Effector memory CD4-positive, alpha-beta T cell (primary cell): ENCODE results near the gene CDC42EP3.

Experiments
- DNase-seq, 3 donors: peaks; one replicate each; pipeline ENCODE4 v3.0.0-alpha.2; 2020
- H3K27ac ChIP-seq: 2 replicates; pipeline ENCODE4 v1.7.0; 2013; ENCODE audit warnings: mild to moderate bottlenecking, low read length, moderate library complexity; ENCODE audit not compliant: insufficient read depth, poor library complexity, severe bottlenecking
- H3K27me3 ChIP-seq: replicated peaks from 2 replicates; pipeline ENCODE4 v1.7.0; 2013; ENCODE audit warnings: mild to moderate bottlenecking, low read length; ENCODE audit not compliant: insufficient read depth, control insufficient read depth, poor library complexity, severe bottlenecking
- H3K36me3 ChIP-seq: 2 replicates; pipeline ENCODE4 v1.7.0; 2013; ENCODE audit warnings: mild to moderate bottlenecking, low read length, moderate library complexity; ENCODE audit not compliant: control insufficient read depth, insufficient read depth
- H3K4me1 ChIP-seq: 2 replicates; pipeline ENCODE4 v1.7.0; 2013; ENCODE audit warnings: low read length, mild to moderate bottlenecking; ENCODE audit not compliant: control insufficient read depth, insufficient read depth, poor library complexity, severe bottlenecking
- H3K4me3 ChIP-seq: 2 replicates; pipeline ENCODE4 v1.7.0; 2013; ENCODE audit warnings: low read length, low read depth, mild to moderate bottlenecking; ENCODE audit not compliant: insufficient read depth, poor library complexity, severe bottlenecking
- H3K9me3 ChIP-seq: 2 replicates; pipeline ENCODE4 v1.7.0; 2013; ENCODE audit warnings: mild to moderate bottlenecking, low read length, moderate library complexity; ENCODE audit not compliant: control insufficient read depth

CDC42EP3 gene

GRCh38 chr2:37657471-37657870 lies 14.0 kb downstream of the CDC42EP3 start:
- Histone ChIP-seq H3K27ac (peak overlapping the region; percentile 28), H3K4me3 (no peak overlapping the region), H3K27me3 (no peaks in the 10 kb centered on the region), H3K9me3 (no peaks in the 10 kb centered on the region), H3K4me1 (peaks cover 59% of the 10 kb centered on the region), H3K36me3 (no peaks in the 10 kb centered on the region)
- no peak for DNase-seq

DNA sequence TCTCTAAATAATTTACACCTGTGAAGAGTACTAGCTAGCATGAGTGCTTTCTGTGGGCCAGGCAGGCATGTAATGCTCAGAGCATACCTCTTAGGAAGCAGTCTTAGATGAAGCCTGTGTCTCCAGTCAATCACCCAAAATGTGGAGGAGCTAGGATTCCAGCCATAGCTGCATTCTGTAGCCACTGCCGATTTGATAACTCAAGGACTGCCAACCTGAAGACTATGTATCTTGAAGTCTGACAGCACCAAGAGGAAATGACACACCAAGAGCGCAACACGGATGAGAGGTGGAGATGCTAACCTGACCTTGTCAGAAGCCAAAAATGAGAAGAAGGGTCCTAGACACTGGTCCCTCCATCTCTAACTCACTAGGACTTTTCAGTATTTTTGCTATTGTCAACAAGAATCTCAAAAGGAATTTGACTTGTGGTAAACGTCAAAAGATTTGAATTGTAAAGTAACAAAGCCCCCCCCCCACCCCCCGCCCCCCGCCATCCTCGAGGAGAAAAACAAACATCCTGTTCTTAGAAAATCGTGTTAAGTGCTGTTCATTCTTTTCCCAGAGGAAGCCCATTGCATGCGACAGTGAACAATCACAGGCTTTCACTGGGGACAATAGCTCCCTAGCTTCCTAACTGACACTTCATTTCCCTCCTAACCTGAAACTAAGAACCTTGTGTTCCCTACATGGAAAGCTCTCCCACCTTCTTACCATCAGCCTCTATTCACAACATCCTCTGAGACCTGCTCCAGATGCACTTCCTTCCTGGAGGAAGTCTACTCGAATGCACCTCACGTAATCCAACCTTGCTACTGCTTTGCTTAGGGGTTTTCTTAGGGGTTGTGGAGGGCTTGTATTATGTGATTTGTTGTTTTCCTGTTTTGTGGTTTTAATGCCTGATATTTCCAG lies 14.7 kb downstream of the CDC42EP3 start:
- H3K27ac ChIP-seq, result peak overlapping the region; percentile 64
- H3K4me1 ChIP-seq, result peaks cover 58% of the 10 kb centered on the region

DNA sequence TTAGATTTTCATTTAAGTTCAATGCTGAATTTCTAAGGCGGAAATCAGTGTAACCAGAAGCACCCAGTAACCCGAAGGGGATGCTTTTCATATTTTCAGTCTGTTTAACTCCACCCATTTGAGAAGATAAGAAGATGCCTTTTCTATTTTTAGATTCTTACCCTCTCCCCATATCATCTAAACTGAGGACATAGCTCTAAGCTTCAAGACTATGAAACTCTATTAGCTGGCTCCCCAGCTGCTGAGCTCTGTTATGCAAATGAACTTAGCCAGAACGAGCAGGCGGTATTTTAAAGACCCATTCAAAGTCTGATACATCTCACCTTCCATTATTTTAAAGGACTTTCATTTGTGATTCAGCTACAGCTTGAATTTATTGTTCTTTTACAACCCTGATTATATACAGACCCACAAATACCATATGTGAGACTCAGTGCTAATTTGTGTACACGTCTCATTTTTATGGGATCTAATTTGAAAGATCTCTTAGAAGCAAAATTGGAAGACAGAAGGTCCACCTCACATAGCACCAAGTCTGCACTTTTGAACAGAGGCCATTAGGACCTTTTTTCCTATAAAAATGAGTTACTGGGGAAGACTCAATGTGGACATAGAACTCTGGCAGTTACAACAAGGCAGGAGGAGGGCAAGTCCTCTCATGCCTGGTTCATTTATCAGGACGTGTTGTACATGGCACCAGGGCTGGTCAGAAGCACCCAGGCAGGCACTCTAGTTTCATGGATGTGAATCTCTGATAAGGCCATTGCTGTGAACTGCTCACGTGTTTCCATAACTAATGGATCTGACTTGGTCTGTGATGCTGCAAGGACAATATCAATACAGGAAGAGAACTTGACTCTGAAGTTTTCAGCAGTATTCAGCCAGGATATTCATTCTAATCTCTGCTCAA lies 16.3 kb downstream of the CDC42EP3 start:
- DNase-seq, result no peak
- Histone ChIP-seq H3K9me3 (no peaks in the 10 kb centered on the region), H3K4me3 (peak overlapping the region; percentile 5), H3K27ac (peak overlapping the region; percentile 64), H3K27me3 (no peaks in the 10 kb centered on the region), H3K4me1 (peaks cover 54% of the 10 kb centered on the region), H3K36me3 (no peaks in the 10 kb centered on the region)

More for the DNA sequence above, 14.7 kb downstream of the CDC42EP3 start:
- no peak for DNase-seq
- no peaks in the 10 kb centered on the region for H3K9me3 ChIP-seq
- H3K27me3 ChIP-seq, result no peaks in the 10 kb centered on the region
- H3K36me3 ChIP-seq, result no peaks in the 10 kb centered on the region
- no peak overlapping the region for H3K4me3 ChIP-seq

GRCh38 chr2:37654419-37654818 lies 17.0 kb downstream of the CDC42EP3 start:
- DNase-seq, result no peak
- Histone ChIP-seq H3K4me3 (no peak overlapping the region), H3K4me1 (peaks cover 60% of the 10 kb centered on the region), H3K27me3 (no peaks in the 10 kb centered on the region), H3K27ac (peak overlapping the region; percentile 64), H3K36me3 (no peaks in the 10 kb centered on the region), H3K9me3 (no peaks in the 10 kb centered on the region)

GRCh38 chr2:37653805-37654378 lies 17.6 kb downstream of the CDC42EP3 start:
- Histone ChIP-seq H3K27me3 (no peaks in the 10 kb centered on the region), H3K9me3 (no peaks in the 10 kb centered on the region), H3K4me3 (no peak overlapping the region), H3K4me1 (peaks cover 61% of the 10 kb centered on the region), H3K36me3 (no peaks in the 10 kb centered on the region), H3K27ac (peak overlapping the region; percentile 64)
- DNase-seq, result peak in 2 of 3 donors; percentile 22 to 24

DNA sequence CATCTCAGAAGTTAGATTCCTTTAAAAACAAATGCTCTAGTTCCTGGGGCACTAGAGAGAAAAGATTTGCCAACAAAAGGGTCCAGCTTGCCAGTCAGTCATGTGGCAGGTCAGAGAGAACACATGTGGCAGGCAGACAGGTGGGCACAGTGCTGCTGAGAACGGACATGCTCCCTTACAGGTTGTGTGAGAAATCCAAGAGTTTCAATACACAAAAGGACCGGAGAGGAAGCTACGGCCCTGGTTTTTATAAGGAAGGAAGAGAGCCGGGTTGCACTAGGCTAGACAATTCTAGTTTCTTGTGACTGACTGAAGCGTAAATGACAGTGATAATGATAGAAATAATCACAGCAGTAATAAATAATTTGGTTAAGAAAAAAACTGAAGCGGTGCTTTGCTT lies 18.3 kb downstream of the CDC42EP3 start:
- Histone ChIP-seq H3K27me3 (no peaks in the 10 kb centered on the region), H3K4me3 (no peak overlapping the region), H3K4me1 (peaks cover 61% of the 10 kb centered on the region), H3K9me3 (no peaks in the 10 kb centered on the region), H3K27ac (peak overlapping the region; percentile 42), H3K36me3 (no peaks in the 10 kb centered on the region)
- DNase-seq, result no peak

DNA sequence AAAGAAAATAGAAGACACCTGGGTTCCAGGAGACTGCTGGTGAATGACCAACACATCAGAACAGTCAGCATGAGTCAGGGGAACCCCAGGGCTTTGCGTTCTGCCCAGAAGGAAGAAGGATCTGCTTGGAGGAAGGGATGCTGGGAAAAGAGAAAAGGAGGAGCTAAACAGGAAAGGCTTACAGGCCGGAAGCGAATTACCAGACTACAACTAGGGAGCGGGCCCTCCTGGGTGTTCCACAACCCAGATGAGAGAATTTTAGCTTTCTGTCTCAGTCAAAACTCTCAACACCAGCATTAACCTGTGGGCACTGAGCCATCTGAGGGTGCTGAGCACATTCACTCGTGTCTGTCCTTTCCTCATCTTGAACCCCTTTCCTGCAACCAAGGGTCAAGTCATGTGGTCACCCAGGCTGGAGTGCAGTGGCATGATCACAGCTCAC lies 19.2 kb downstream of the CDC42EP3 start:
- Histone ChIP-seq H3K4me3 (no peak overlapping the region), H3K36me3 (peaks cover 6% of the 10 kb centered on the region), H3K27me3 (no peaks in the 10 kb centered on the region), H3K4me1 (peaks cover 61% of the 10 kb centered on the region), H3K9me3 (no peaks in the 10 kb centered on the region), H3K27ac (peak overlapping the region; percentile 42)
- no peak for DNase-seq

GRCh38 chr2:37650548-37651093 lies 20.8 kb downstream of the CDC42EP3 start:
- Histone ChIP-seq H3K36me3 (peaks cover 10% of the 10 kb centered on the region), H3K9me3 (no peaks in the 10 kb centered on the region), H3K4me1 (peaks cover 63% of the 10 kb centered on the region), H3K4me3 (no peak overlapping the region), H3K27me3 (no peaks in the 10 kb centered on the region), H3K27ac (peak overlapping the region; percentile 28)
- DNase-seq, result no peak

GRCh38 chr2:37649518-37649917 lies 21.9 kb downstream of the CDC42EP3 start:
- Histone ChIP-seq H3K27me3 (no peaks in the 10 kb centered on the region), H3K36me3 (peaks cover 10% of the 10 kb centered on the region), H3K9me3 (no peaks in the 10 kb centered on the region), H3K4me1 (peaks cover 63% of the 10 kb centered on the region), H3K4me3 (no peak overlapping the region), H3K27ac (peak overlapping the region; percentile 64)
- DNase-seq, result no peak
